Neuronal stem cell (in vitro differentiated cells): ENCODE results near the gene CAPZA1.

Experiments
- DNase-seq: peaks from one replicate; pipeline ENCODE4 v3.0.0-alpha.2; 2013; ENCODE audit warnings: low spot score
- H2AFZ ChIP-seq: one replicate; pipeline ENCODE4 v1.6.1; 2013; ENCODE audit warnings: mild to moderate bottlenecking, low read length, inconsistent platforms
- H2AK5ac ChIP-seq: 2 replicates; pipeline ENCODE4 v1.6.1; 2013; ENCODE audit warnings: low read depth, mild to moderate bottlenecking, inconsistent platforms, low read length, moderate library complexity, mixed read lengths
- H2BK120ac ChIP-seq: 2 replicates; pipeline ENCODE4 v1.6.1; 2013; ENCODE audit warnings: low read depth, mild to moderate bottlenecking, inconsistent platforms, low read length, moderate library complexity, mixed read lengths
- H2BK12ac ChIP-seq: one replicate; pipeline ENCODE4 v1.6.1; 2013; ENCODE audit warnings: low read length, inconsistent platforms
- H2BK15ac ChIP-seq: 2 replicates; pipeline ENCODE4 v1.6.1; 2013; ENCODE audit warnings: mild to moderate bottlenecking, low read length, inconsistent platforms, mixed read lengths
- H2BK5ac ChIP-seq: one replicate; pipeline ENCODE4 v1.6.1; 2013; ENCODE audit warnings: inconsistent platforms, mild to moderate bottlenecking, low read length, moderate library complexity
- H3K14ac ChIP-seq: one replicate; pipeline ENCODE4 v1.6.1; 2013; ENCODE audit warnings: low read length, inconsistent platforms
- H3K18ac ChIP-seq: 2 replicates; pipeline ENCODE4 v1.6.1; 2013; ENCODE audit warnings: low read length, inconsistent platforms
- H3K23ac ChIP-seq: 2 replicates; pipeline ENCODE4 v1.6.1; 2013; ENCODE audit warnings: low read depth, mild to moderate bottlenecking, mixed read lengths, low read length, inconsistent platforms; ENCODE audit not compliant: poor library complexity
- H3K27ac ChIP-seq: replicated peaks from 3 replicates; pipeline ENCODE4 v1.5.1; 2013; ENCODE audit warnings: low read length, inconsistent platforms
- H3K27me3 ChIP-seq, 3 experiments: 2 replicates each; pipeline ENCODE4 v1.6.1; 2013; ENCODE audit warnings: low read length in 3 of 3, mild to moderate bottlenecking in 2 of 3, inconsistent platforms in 1 of 3, low read depth in 1 of 3, mixed read lengths in 1 of 3, moderate library complexity in 1 of 3; ENCODE audit not compliant: control insufficient read depth in 3 of 3, insufficient read depth in 3 of 3
- H3K36me3 ChIP-seq, 2 donors: replicated peaks in 1 of 2; 2 replicates each; pipeline ENCODE4 v1.6.1; 2013; ENCODE audit warnings: low read length in 2 of 2; ENCODE audit not compliant: control insufficient read depth in 2 of 2, insufficient read depth in 2 of 2
- H3K4ac ChIP-seq: 2 replicates; pipeline ENCODE4 v1.6.1; 2013; ENCODE audit warnings: inconsistent platforms, mild to moderate bottlenecking, low read length, moderate library complexity
- H3K4me1 ChIP-seq, 2 donors: 1 replicate in 1 of 2; 2 replicates in 1 of 2; pipeline ENCODE4 v1.6.1; 2013; ENCODE audit warnings: low read length in 2 of 2, low read depth in 1 of 2; ENCODE audit not compliant: control insufficient read depth in 2 of 2, insufficient read depth in 1 of 2
- H3K4me2 ChIP-seq: one replicate; pipeline ENCODE4 v1.6.1; 2013; ENCODE audit warnings: mild to moderate bottlenecking, low read length, inconsistent platforms; ENCODE audit not compliant: insufficient read depth, poor library complexity, severe bottlenecking
- H3K4me3 ChIP-seq, 2 donors: 2 replicates each; pipeline ENCODE4 v1.5.1; 2013; ENCODE audit warnings: low read length in 2 of 2, mild to moderate bottlenecking in 2 of 2, inconsistent platforms in 1 of 2, moderate library complexity in 1 of 2
- H3K79me1 ChIP-seq: one replicate; pipeline ENCODE4 v1.6.1; 2013; ENCODE audit warnings: low read depth, mild to moderate bottlenecking, inconsistent platforms, low read length, moderate library complexity
- H3K9ac ChIP-seq: one replicate; pipeline ENCODE4 v1.6.1; 2013; ENCODE audit warnings: mild to moderate bottlenecking, low read depth, low read length, inconsistent platforms; ENCODE audit not compliant: poor library complexity
- H3K9me3 ChIP-seq, 2 donors: replicated peaks in 1 of 2; 2 replicates each; pipeline versions ENCODE3 to v1.6.1; 2013; ENCODE audit warnings: low read length in 2 of 2, mild to moderate bottlenecking in 2 of 2, inconsistent platforms in 1 of 2, low read depth in 1 of 2, mixed read lengths in 1 of 2, moderate library complexity in 1 of 2; ENCODE audit not compliant: control insufficient read depth in 2 of 2, insufficient read depth in 1 of 2
- H4K8ac ChIP-seq: one replicate; pipeline ENCODE4 v1.6.1; 2013; ENCODE audit warnings: low read depth, mild to moderate bottlenecking, inconsistent platforms, low read length, moderate library complexity
- H4K91ac ChIP-seq: one replicate; pipeline ENCODE4 v1.6.1; 2013; ENCODE audit warnings: low read length, low read depth, mild to moderate bottlenecking, inconsistent platforms; ENCODE audit not compliant: poor library complexity
- WGBS, 2 donors: extraction: QIAGEN DNeasy Blood & Tissue Kit; methylation state at CpG; one replicate each; pipeline ENCODE4 v1.1.7; 2013; ENCODE audit warnings: missing lambda C conversion rate in 2 of 2, mixed read lengths in 1 of 2; ENCODE audit not compliant: insufficient read length in 2 of 2, insufficient replicate concordance in 1 of 2; ENCODE audit errors: extremely low coverage in 2 of 2; 5-methylcytosine and 5-hydroxymethylcytosine counted together

CAPZA1 gene

DNA sequence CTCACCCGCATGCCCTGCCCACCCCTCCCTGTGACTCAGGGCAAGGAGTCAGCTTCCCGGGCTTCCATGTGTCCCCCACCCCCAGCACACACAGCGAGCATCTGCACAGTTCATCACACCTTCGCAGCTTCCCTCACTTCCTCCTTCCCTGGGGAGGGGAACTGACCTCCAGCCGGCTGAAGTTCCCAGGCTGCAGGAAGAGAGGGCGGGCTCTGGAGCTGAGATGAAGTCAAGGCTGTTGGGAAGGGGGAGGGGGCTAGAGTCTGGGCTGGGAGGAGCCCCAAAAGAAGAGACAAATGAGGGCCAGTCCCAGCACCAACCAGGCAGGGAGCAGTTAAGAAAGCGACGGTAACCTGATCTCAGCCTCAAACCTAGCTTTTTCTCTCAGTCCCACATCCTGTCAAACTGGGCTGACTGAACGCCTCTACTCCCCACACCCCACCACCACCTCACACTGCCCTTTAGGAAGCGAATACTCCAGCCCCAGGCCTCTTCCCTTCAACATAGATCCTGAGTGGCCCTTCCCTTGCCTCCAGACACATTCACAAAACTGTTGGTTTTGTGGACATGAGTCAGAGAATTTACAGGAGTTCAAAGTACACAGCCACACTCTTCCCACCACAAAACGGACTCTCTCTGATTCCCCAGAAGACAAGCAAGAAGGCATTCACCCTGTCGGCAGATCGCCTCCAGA is 85.4 kb downstream of the CAPZA1 start:
- peaks cover 11 to 41% of the 10 kb centered on the region in 2 donors for H3K36me3 ChIP-seq
- H3K9ac ChIP-seq = no peak overlapping the region
- H3K9me3 ChIP-seq = no peaks in the 10 kb centered on the region
- DNase-seq = peak; percentile 83
- peak overlapping the region; percentile 91 for H2AK5ac ChIP-seq
- peak overlapping the region; percentile 35 for H3K27ac ChIP-seq
- H4K91ac ChIP-seq = no peak overlapping the region
- H4K8ac ChIP-seq = no peak overlapping the region
- H2BK120ac ChIP-seq = peak overlapping the region; percentile 13
- peak overlapping the region; percentile 81 for H3K18ac ChIP-seq
- H3K4me3 ChIP-seq = peak overlapping the region; percentile 7 to 64
- no peak overlapping the region for H3K4ac ChIP-seq
- H2AFZ ChIP-seq = peak overlapping the region; percentile 58
- no peak overlapping the region for H2BK5ac ChIP-seq
- no CpG with 5 or more reads among the region's 13 CpGs for WGBS, 2 donors
- peak overlapping the region; percentile 63 for H3K4me2 ChIP-seq
- peaks cover 0 to 20% (median 0%) of the 10 kb centered on the region in 3 experiments for H3K27me3 ChIP-seq
- H3K79me1 ChIP-seq = peaks cover 4% of the 10 kb centered on the region
- peak overlapping the region; percentile 76 for H3K23ac ChIP-seq
- H3K14ac ChIP-seq = no peak overlapping the region
- no peak overlapping the region for H2BK12ac ChIP-seq
- peaks cover 27 to 32% of the 10 kb centered on the region in 2 donors for H3K4me1 ChIP-seq
- H2BK15ac ChIP-seq = no peak overlapping the region

- Histone ChIP-seq H4K8ac (no peak within 1 kb of the TSS), H3K9ac (peak within 1 kb of the TSS; percentile 92), H2AK5ac (peak within 1 kb of the TSS; percentile 8), H3K4me3 (peak within 1 kb of the TSS; percentile 64 to 89), H3K27ac (peak within 1 kb of the TSS; percentile 57), H2BK15ac (no peak within 1 kb of the TSS), H2AFZ (peak within 1 kb of the TSS; percentile 90), H4K91ac (no peak within 1 kb of the TSS), H3K4ac (no peak within 1 kb of the TSS), H3K4me1 (peaks cover 23 to 24% of the 10 kb centered on the region in 2 donors), H3K36me3 (peaks cover 3 to 25% of the 10 kb centered on the region in 2 donors), H3K14ac (no peak within 1 kb of the TSS), H2BK12ac (no peak within 1 kb of the TSS), H3K9me3 (no peaks in the 10 kb centered on the region), H3K23ac (peak within 1 kb of the TSS; percentile 57), H3K27me3 (peaks cover 0 to 35% (median 0%) of the 10 kb centered on the region in 3 experiments), H2BK120ac (no peak within 1 kb of the TSS), H3K18ac (peak within 1 kb of the TSS; percentile 88), H2BK5ac (peak within 1 kb of the TSS; percentile 43), H3K4me2 (peak within 1 kb of the TSS; percentile 84), H3K79me1 (peaks cover 4% of the 10 kb centered on the region)
- peak; percentile 78 for DNase-seq
- WGBS, 2 donors = no CpG with 5 or more reads among the region's 61 CpGs
Observed at GRCh38 chr1:112706505-112707220, 87.0 kb downstream of the CAPZA1 start, which contains the start of gene RHOC. Gene RHOC (minus strand): TSS chr1:112707127. CDS start chr1:112703799, 3,328 bp downstream.

GRCh38 chr1:112707221-112708001 is 87.8 kb downstream of the CAPZA1 start:
- H3K4me2 ChIP-seq = peak overlapping the region; percentile 84
- H2AK5ac ChIP-seq = no peak overlapping the region
- H3K23ac ChIP-seq = peak overlapping the region; percentile 14
- DNase-seq = peak; percentile 86
- WGBS, 2 donors = no CpG with 5 or more reads among the region's 42 CpGs
- H3K27me3 ChIP-seq = peaks cover 0 to 42% (median 0%) of the 10 kb centered on the region in 3 experiments
- H2BK15ac ChIP-seq = no peak overlapping the region
- H3K18ac ChIP-seq = peak overlapping the region; percentile 80
- H2BK5ac ChIP-seq = peak overlapping the region; percentile 43
- peaks cover under 1 to 18% of the 10 kb centered on the region in 2 donors for H3K36me3 ChIP-seq
- H3K4me1 ChIP-seq = peaks cover 23 to 24% of the 10 kb centered on the region in 2 donors
- no peak overlapping the region for H3K4ac ChIP-seq
- peaks cover 4% of the 10 kb centered on the region for H3K79me1 ChIP-seq
- peak overlapping the region; percentile 64 to 89 for H3K4me3 ChIP-seq
- H2BK120ac ChIP-seq = no peak overlapping the region
- peak overlapping the region; percentile 90 for H2AFZ ChIP-seq
- peak overlapping the region; percentile 57 for H3K27ac ChIP-seq
- H4K91ac ChIP-seq = no peak overlapping the region
- H3K14ac ChIP-seq = no peak overlapping the region
- no peak overlapping the region for H4K8ac ChIP-seq
- no peak overlapping the region for H3K9ac ChIP-seq
- H2BK12ac ChIP-seq = no peak overlapping the region
- no peaks in the 10 kb centered on the region for H3K9me3 ChIP-seq
